Upper lobe of left lung (tissue), 6 donors: ENCODE data around the gene RNF166. TPM values are rescaled to one million over a fixed set of nuclear protein-coding genes. Genes with fewer than 3 reads are reported as not detected.
A peak's percentile ranks its signal among the peaks of the same experiment; 100 is the strongest.

ENCODE experiments used
- ATAC-seq, 2 donors: fragments of 200-7000 bp; cut with Tn5 transposase; one replicate each; pipeline ENCODE4 v1.9.1; 2022; ENCODE audit warnings: mild to moderate bottlenecking in 2 of 2, moderate library complexity in 2 of 2; ENCODE audit not compliant: low FRiP score in 2 of 2
- DNase-seq, 2 donors: peaks; one replicate each; pipeline ENCODE4 v3.0.0-alpha.2; 2019 to 2020
- H3K27ac ChIP-seq, 4 donors: fragments of 200-600 bp; sonication (generic); one replicate each; pipeline ENCODE4 v1.5.1; 2016 to 2019
- H3K27me3 ChIP-seq, 4 donors: fragments of 200-600 bp; sonication (generic); one replicate each; pipeline ENCODE4 v1.5.1; 2017 to 2019
- H3K36me3 ChIP-seq, 4 donors: fragments of 200-600 bp; sonication (generic); one replicate each; pipeline ENCODE4 v1.5.1; 2016 to 2019
- H3K4me1 ChIP-seq, 4 donors: fragments of 200-600 bp; sonication (generic); one replicate each; pipeline ENCODE4 v1.5.1; 2018 to 2019
- H3K4me3 ChIP-seq, 4 donors: fragments of 200-600 bp; sonication (generic); one replicate each; pipeline ENCODE4 v1.5.1; 2017 to 2019; ENCODE audit warnings: mild to moderate bottlenecking in 2 of 4, moderate library complexity in 1 of 4
- H3K9me3 ChIP-seq, 4 donors: fragments of 200-600 bp; sonication (generic); one replicate each; pipeline ENCODE4 v1.5.1; 2018 to 2019
- CTCF ChIP-seq, 6 experiments: fragments of 450-650 bp in 4 of 6; fragments of 200-600 bp in 2 of 6; sonication (generic) in 2 of 6; IDR thresholded peaks; one replicate each; pipeline ENCODE4 v1.5.1; 2016 to 2019; ENCODE audit warnings: antibody characterized with exemption in 6 of 6
- EP300 ChIP-seq, 4 donors: sonication (generic); formaldehyde crosslinking; IDR thresholded peaks; one replicate each; pipeline ENCODE4 v1.5.1; 2017; ENCODE audit warnings: antibody characterized with exemption in 4 of 4, control low read depth in 2 of 4
- POLR2A ChIP-seq, 4 donors: fragments of 450-650 bp; IDR thresholded peaks; one replicate each; pipeline ENCODE4 v1.5.1; 2016 to 2017; ENCODE audit warnings: antibody characterized with exemption in 4 of 4, mild to moderate bottlenecking in 2 of 4
- POLR2AphosphoS5 ChIP-seq, 2 donors: sonication (generic); formaldehyde crosslinking; IDR thresholded peaks; one replicate each; pipeline ENCODE4 v1.5.1; 2017; ENCODE audit warnings: antibody characterized with exemption in 2 of 2
- WGBS, 2 donors: methylation state at CpG; one replicate each; pipeline ENCODE4 v1.1.5; 2017 to 2018; 5-methylcytosine and 5-hydroxymethylcytosine counted together
- total RNA-seq, 6 donors: library from RNA; depleted of rRNA in 4 of 6; stranded (reverse); fragments of >200 nt in 4 of 6; gene quantifications; one replicate each; pipeline versions ENCODE4 v1.1.0 to v1.2.1, GENCODE V29; 2016 to 2021
- donor health status: DM: no; HTN: no; CAD: no; lungs with moderate emphysema.
- donor health status: DM: no; HTN: yes; CAD: no; lungs with severe emphysema.

The RNF166 gene
- total RNA-seq, 6 donors from 2014 or later, result 23.2 to 101 (median 64.6) TPM

- peak in 1 of 2 donors; percentile 87 for DNase-seq
- no peak for ATAC-seq
- 67 to 79% methylated on average over 3 to 31 of the region's 31 CpGs for WGBS, 2 donors
- H3K4me1 ChIP-seq, result peaks cover 13 to 40% (median 28%) of the 10 kb centered on the region in 4 donors
- peak overlapping the region in 3 of 4 donors; percentile 42 to 84 (median 65) for H3K27ac ChIP-seq
- H3K9me3 ChIP-seq, result no peaks in the 10 kb centered on the region
- no peak overlapping the region for H3K4me3 ChIP-seq
- H3K27me3 ChIP-seq, result peaks cover 0 to 8% (median 2%) of the 10 kb centered on the region in 4 donors
- TF ChIP-seq POLR2A (IDR thresholded peaks at IDR 0.05) (no peak), EP300 (IDR thresholded peaks at IDR 0.05) (no peak), POLR2AphosphoS5 (IDR thresholded peaks at IDR 0.05) (no peak), CTCF (IDR thresholded peaks at IDR 0.05) (peak in 5 of 6 experiments; percentile 13 to 47 (median 40))
- peaks cover 0 to 3% (median 0%) of the 10 kb centered on the region in 4 donors for H3K36me3 ChIP-seq
Measured at GRCh38 chr16:88681084-88681680, 25.0 kb downstream of the RNF166 start.

- Histone ChIP-seq H3K27me3 (peaks cover 0 to 8% (median 1%) of the 10 kb centered on the region in 4 donors), H3K4me1 (peaks cover 8 to 34% (median 22%) of the 10 kb centered on the region in 4 donors), H3K36me3 (peaks cover 0 to 3% (median 0%) of the 10 kb centered on the region in 4 donors), H3K4me3 (no peak overlapping the region), H3K27ac (peak overlapping the region in 1 of 4 donors; percentile 65), H3K9me3 (no peaks in the 10 kb centered on the region)
- no peak for TF ChIP-seq EP300 (IDR thresholded peaks at IDR 0.05)
- no peak for TF ChIP-seq POLR2AphosphoS5 (IDR thresholded peaks at IDR 0.05)
- no peak for TF ChIP-seq CTCF (IDR thresholded peaks at IDR 0.05)
- no peak for TF ChIP-seq POLR2A (IDR thresholded peaks at IDR 0.05)
- DNase-seq (no peak), ATAC-seq (no peak)
- WGBS, 2 donors, result 87 to 90% methylated on average over 4 to 5 of the region's 5 CpGs
Measured at GRCh38 chr16:88680554-88681083, 25.6 kb downstream of the RNF166 start.

GRCh38 chr16:88678224-88678979, 27.8 kb downstream of the RNF166 start:
- ATAC-seq (no peak), DNase-seq (peak in 1 of 2 donors; percentile 79)
- no peak overlapping the region for H3K4me3 ChIP-seq
- peaks cover 0 to 8% (median 0%) of the 10 kb centered on the region in 4 donors for H3K27me3 ChIP-seq
- H3K27ac ChIP-seq, result no peak overlapping the region
- peaks cover 2 to 20% (median 12%) of the 10 kb centered on the region in 4 donors for H3K4me1 ChIP-seq
- no peak for TF ChIP-seq POLR2A (IDR thresholded peaks at IDR 0.05)
- H3K9me3 ChIP-seq, result no peaks in the 10 kb centered on the region
- WGBS, 2 donors, result 45 to 59% methylated on average over 8 to 31 of the region's 32 CpGs
- peaks cover 0 to 3% (median 0%) of the 10 kb centered on the region in 4 donors for H3K36me3 ChIP-seq

- H3K9me3 ChIP-seq, result no peaks in the 10 kb centered on the region
- peaks cover 0 to 3% (median 0%) of the 10 kb centered on the region in 4 donors for H3K36me3 ChIP-seq
- DNase-seq (no peak), ATAC-seq (no peak)
- H3K27me3 ChIP-seq, result peaks cover 0 to 8% (median 0%) of the 10 kb centered on the region in 4 donors
- H3K27ac ChIP-seq, result no peak overlapping the region
- H3K4me3 ChIP-seq, result no peak overlapping the region
- 73 to 79% methylated on average over 8 to 12 of the region's 13 CpGs for WGBS, 2 donors
- H3K4me1 ChIP-seq, result peaks cover 2 to 20% (median 12%) of the 10 kb centered on the region in 4 donors
- TF ChIP-seq POLR2AphosphoS5 (IDR thresholded peaks at IDR 0.05) (no peak), CTCF (IDR thresholded peaks at IDR 0.05) (no peak), EP300 (IDR thresholded peaks at IDR 0.05) (no peak), POLR2A (IDR thresholded peaks at IDR 0.05) (no peak)
Measured at GRCh38 chr16:88677721-88678120, 28.5 kb downstream of the RNF166 start.
